HEK293 (cell line): Measurements from ENCODE around the gene NELL2.

Source experiments
- CTCF ChIA-PET: fragments of 350-600 bp; formaldehyde crosslinking; extraction: SDS; loops from one replicate; lab custom pipeline; 2021; ENCODE audit warnings: antibody characterized with exemption; lab: Yijun Ruan, JAX
- POLR2A ChIA-PET: fragments of 300-600 bp; formaldehyde crosslinking; extraction: SDS; loops from one replicate; lab custom pipeline; 2020; ENCODE audit warnings: antibody characterized with exemption, inconsistent platforms; lab: Yijun Ruan, JAX
- H3K27ac ChIP-seq: fragments of 200-500 bp; sonication (Bioruptor generic); 2 replicates; pipeline ENCODE4 v1.5.1; 2014; ENCODE audit warnings: low read depth, low read length, control low read depth, inconsistent platforms; ENCODE audit errors: extremely low read depth
- H3K36me3 ChIP-seq, 2 experiments: fragments of 200-500 bp in 1 of 2; sonication (Bioruptor generic) in 1 of 2; 1 replicate in 1 of 2; 2 replicates in 1 of 2; pipeline ENCODE4 v1.5.1; 2014 to 2017; ENCODE audit warnings: inconsistent platforms in 2 of 2, low read length in 2 of 2; ENCODE audit not compliant: control insufficient read depth in 2 of 2, insufficient read depth in 1 of 2
- H3K4me1 ChIP-seq: fragments of 200-500 bp; sonication (Bioruptor generic); 2 replicates; pipeline ENCODE4 v1.5.1; 2014; ENCODE audit warnings: mild to moderate bottlenecking, low read length, inconsistent platforms; ENCODE audit not compliant: control insufficient read depth, insufficient read depth
- H3K4me3 ChIP-seq: 2 replicates; pipeline ENCODE4 v1.5.1; 2011; ENCODE audit warnings: low read depth, mild to moderate bottlenecking, control low read depth, low read length, moderate library complexity
- H3K9me3 ChIP-seq: fragments of 200-500 bp; sonication (Bioruptor generic); 2 replicates; pipeline ENCODE4 v1.5.1; 2014; ENCODE audit warnings: low read depth, low read length, inconsistent platforms; ENCODE audit not compliant: control insufficient read depth, insufficient read depth
- KLF1 ChIP-seq: fragments of 450-650 bp; formaldehyde crosslinking; IDR thresholded peaks from 2 replicates; pipeline ENCODE4 v1.5.1; 2016; ENCODE audit warnings: missing biosample characterization, missing genetic modification characterization
- SCRT1 ChIP-seq: fragments of 450-650 bp; formaldehyde crosslinking; IDR thresholded peaks from 2 replicates; pipeline ENCODE4 v1.5.1; 2016; ENCODE audit warnings: missing biosample characterization, missing genetic modification characterization, borderline replicate concordance
- YY2 ChIP-seq: fragments of 450-650 bp; formaldehyde crosslinking; IDR thresholded peaks from 2 replicates; pipeline ENCODE4 v1.5.1; 2016; ENCODE audit warnings: missing biosample characterization, missing genetic modification characterization
- ZEB2 ChIP-seq: fragments of 450-650 bp; formaldehyde crosslinking; IDR thresholded peaks from 2 replicates; pipeline ENCODE4 v1.5.1; 2016; ENCODE audit warnings: missing biosample characterization, missing genetic modification characterization
- ZNF10 ChIP-seq: fragments of 450-650 bp; formaldehyde crosslinking; IDR thresholded peaks from 2 replicates; pipeline ENCODE4 v1.5.1; 2017; ENCODE audit warnings: missing biosample characterization, missing genetic modification characterization
- ZNF146 ChIP-seq: fragments of 450-650 bp; formaldehyde crosslinking; IDR thresholded peaks from 2 replicates; pipeline ENCODE4 v1.5.1; 2016; ENCODE audit warnings: missing biosample characterization, missing genetic modification characterization
- ZNF157 ChIP-seq: fragments of 450-650 bp; formaldehyde crosslinking; IDR thresholded peaks from 2 replicates; pipeline ENCODE4 v1.5.1; 2016; ENCODE audit warnings: missing biosample characterization, missing genetic modification characterization
- ZNF2 ChIP-seq: fragments of 450-650 bp; formaldehyde crosslinking; IDR thresholded peaks from 2 replicates; pipeline ENCODE4 v1.5.1; 2016; ENCODE audit warnings: missing biosample characterization, missing genetic modification characterization
- ZNF274 ChIP-seq, 2 experiments: fragments of 200-500 bp in 1 of 2; fragments of 450-650 bp in 1 of 2; sonication (Bioruptor generic) in 1 of 2; formaldehyde crosslinking in 1 of 2; IDR thresholded peaks; 2 replicates each; pipeline versions ENCODE4 v1.5.1 to v1.6.1; 2014 to 2016; ENCODE audit warnings: borderline replicate concordance in 1 of 2, inconsistent platforms in 1 of 2, low read length in 1 of 2, missing biosample characterization in 1 of 2, missing genetic modification characterization in 1 of 2
- ZNF324 ChIP-seq: fragments of 450-650 bp; formaldehyde crosslinking; IDR thresholded peaks from 2 replicates; pipeline ENCODE4 v1.5.1; 2016; ENCODE audit warnings: missing biosample characterization, missing genetic modification characterization
- ZNF335 ChIP-seq: fragments of 450-650 bp; formaldehyde crosslinking; conservative IDR thresholded peaks from 2 replicates; pipeline ENCODE4 v1.5.1; 2016; ENCODE audit warnings: missing biosample characterization, missing genetic modification characterization
- ZNF501 ChIP-seq: fragments of 450-650 bp; formaldehyde crosslinking; IDR thresholded peaks from 2 replicates; pipeline ENCODE4 v1.5.1; 2016; ENCODE audit warnings: missing biosample characterization, missing genetic modification characterization
- ZNF514 ChIP-seq: fragments of 450-650 bp; formaldehyde crosslinking; IDR thresholded peaks from 2 replicates; pipeline ENCODE4 v1.5.1; 2016; ENCODE audit warnings: missing biosample characterization, missing genetic modification characterization
- ZNF529 ChIP-seq: fragments of 450-650 bp; formaldehyde crosslinking; IDR thresholded peaks from 2 replicates; pipeline ENCODE4 v1.5.1; 2017; ENCODE audit warnings: missing genetic modification characterization, missing biosample characterization; ENCODE audit not compliant: insufficient replicate concordance
- ZNF530 ChIP-seq: fragments of 450-650 bp; formaldehyde crosslinking; IDR thresholded peaks from 2 replicates; pipeline ENCODE4 v1.5.1; 2016; ENCODE audit warnings: low read depth, missing biosample characterization, missing genetic modification characterization
- ZNF624 ChIP-seq: fragments of 450-650 bp; formaldehyde crosslinking; IDR thresholded peaks from 2 replicates; pipeline ENCODE4 v1.5.1; 2017; ENCODE audit warnings: missing biosample characterization, missing genetic modification characterization
- ZNF670 ChIP-seq: fragments of 450-650 bp; formaldehyde crosslinking; IDR thresholded peaks from 2 replicates; pipeline ENCODE4 v1.5.1; 2016; ENCODE audit warnings: missing biosample characterization, missing genetic modification characterization, low read depth
- ZNF768 ChIP-seq: fragments of 450-650 bp; formaldehyde crosslinking; IDR thresholded peaks from 2 replicates; pipeline ENCODE4 v1.5.1; 2018; ENCODE audit warnings: missing biosample characterization, mild to moderate bottlenecking, missing genetic modification characterization
- ZSCAN23 ChIP-seq: fragments of 450-650 bp; formaldehyde crosslinking; IDR thresholded peaks from 2 replicates; pipeline ENCODE4 v1.5.1; 2016; ENCODE audit warnings: missing biosample characterization, missing genetic modification characterization
- TF ChIP-seq, protein P1 (sequence below): fragments of 450-650 bp; formaldehyde crosslinking; IDR thresholded peaks from 2 replicates; pipeline ENCODE4 v1.5.1; 2016; ENCODE audit warnings: missing biosample characterization, missing genetic modification characterization
- TF ChIP-seq, protein P2 (sequence below): fragments of 450-650 bp; formaldehyde crosslinking; IDR thresholded peaks from 2 replicates; pipeline ENCODE4 v1.5.1; 2017; ENCODE audit warnings: missing biosample characterization, mild to moderate bottlenecking, missing genetic modification characterization, moderate library complexity
- TF ChIP-seq, protein P3 (sequence below): fragments of 450-650 bp; formaldehyde crosslinking; IDR thresholded peaks from 2 replicates; pipeline ENCODE4 v1.5.1; 2017; ENCODE audit warnings: missing biosample characterization, missing genetic modification characterization
- TF ChIP-seq, protein P4 (sequence below): fragments of 450-650 bp; formaldehyde crosslinking; optimal IDR thresholded peaks from 2 replicates; pipeline ENCODE3; 2016; ENCODE audit warnings: missing biosample characterization, mild to moderate bottlenecking, missing genetic modification characterization

Gene NELL2

DNA sequence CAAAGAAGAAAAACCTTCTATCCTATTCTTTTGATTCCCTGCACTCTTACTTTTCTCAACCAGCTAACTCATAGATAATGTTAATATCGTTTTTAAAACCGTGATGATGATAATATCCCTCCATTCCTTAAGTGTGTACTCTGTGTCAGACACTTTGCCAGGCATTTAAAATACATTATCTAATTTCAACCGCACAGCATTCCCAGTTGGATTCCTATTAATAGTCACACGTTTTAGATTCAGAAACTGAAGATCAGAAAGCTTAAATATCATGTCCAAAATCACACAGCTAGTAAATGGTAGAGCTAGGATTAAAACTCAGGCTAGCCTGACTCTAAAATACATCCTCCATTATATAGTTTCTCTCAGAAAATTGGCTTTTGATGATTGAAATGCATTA, 366.0 kb downstream of the NELL2 start:
- H3K36me3 ChIP-seq: no peaks in the 10 kb centered on the region
- ChIA-PET CTCF (interaction anchor here (0.7 to 1.1 kb wide), 2 partner anchors 39 to 439 kb away, joined by 3 read pairs; no protein-coding TSS in a partner anchor), POLR2A (no interaction called here)
- no peaks in the 10 kb centered on the region for H3K4me1 ChIP-seq
- TF ChIP-seq, protein P1, sequence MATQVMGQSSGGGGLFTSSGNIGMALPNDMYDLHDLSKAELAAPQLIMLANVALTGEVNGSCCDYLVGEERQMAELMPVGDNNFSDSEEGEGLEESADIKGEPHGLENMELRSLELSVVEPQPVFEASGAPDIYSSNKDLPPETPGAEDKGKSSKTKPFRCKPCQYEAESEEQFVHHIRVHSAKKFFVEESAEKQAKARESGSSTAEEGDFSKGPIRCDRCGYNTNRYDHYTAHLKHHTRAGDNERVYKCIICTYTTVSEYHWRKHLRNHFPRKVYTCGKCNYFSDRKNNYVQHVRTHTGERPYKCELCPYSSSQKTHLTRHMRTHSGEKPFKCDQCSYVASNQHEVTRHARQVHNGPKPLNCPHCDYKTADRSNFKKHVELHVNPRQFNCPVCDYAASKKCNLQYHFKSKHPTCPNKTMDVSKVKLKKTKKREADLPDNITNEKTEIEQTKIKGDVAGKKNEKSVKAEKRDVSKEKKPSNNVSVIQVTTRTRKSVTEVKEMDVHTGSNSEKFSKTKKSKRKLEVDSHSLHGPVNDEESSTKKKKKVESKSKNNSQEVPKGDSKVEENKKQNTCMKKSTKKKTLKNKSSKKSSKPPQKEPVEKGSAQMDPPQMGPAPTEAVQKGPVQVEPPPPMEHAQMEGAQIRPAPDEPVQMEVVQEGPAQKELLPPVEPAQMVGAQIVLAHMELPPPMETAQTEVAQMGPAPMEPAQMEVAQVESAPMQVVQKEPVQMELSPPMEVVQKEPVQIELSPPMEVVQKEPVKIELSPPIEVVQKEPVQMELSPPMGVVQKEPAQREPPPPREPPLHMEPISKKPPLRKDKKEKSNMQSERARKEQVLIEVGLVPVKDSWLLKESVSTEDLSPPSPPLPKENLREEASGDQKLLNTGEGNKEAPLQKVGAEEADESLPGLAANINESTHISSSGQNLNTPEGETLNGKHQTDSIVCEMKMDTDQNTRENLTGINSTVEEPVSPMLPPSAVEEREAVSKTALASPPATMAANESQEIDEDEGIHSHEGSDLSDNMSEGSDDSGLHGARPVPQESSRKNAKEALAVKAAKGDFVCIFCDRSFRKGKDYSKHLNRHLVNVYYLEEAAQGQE (tag by site-specific recombination): no peak
- no peak for TF ChIP-seq ZSCAN23
- TF ChIP-seq ZNF768 (tag by site-specific recombination): no peak
- no peak for TF ChIP-seq ZNF274 (IDR thresholded peaks at IDR 0.05; ENCODE audit: low read length)
- TF ChIP-seq ZNF274 (tag by site-specific recombination; IDR thresholded peaks at IDR 0.05; ENCODE audit: borderline replicate concordance): no peak
- TF ChIP-seq ZNF146 (tag by site-specific recombination): no peak
- no peak for TF ChIP-seq SCRT1 (tag by site-specific recombination)
- TF ChIP-seq, protein P2, sequence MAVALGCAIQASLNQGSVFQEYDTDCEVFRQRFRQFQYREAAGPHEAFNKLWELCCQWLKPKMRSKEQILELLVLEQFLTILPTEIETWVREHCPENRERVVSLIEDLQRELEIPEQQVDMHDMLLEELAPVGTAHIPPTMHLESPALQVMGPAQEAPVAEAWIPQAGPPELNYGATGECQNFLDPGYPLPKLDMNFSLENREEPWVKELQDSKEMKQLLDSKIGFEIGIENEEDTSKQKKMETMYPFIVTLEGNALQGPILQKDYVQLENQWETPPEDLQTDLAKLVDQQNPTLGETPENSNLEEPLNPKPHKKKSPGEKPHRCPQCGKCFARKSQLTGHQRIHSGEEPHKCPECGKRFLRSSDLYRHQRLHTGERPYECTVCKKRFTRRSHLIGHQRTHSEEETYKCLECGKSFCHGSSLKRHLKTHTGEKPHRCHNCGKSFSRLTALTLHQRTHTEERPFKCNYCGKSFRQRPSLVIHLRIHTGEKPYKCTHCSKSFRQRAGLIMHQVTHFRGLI (tag by site-specific recombination): no peak
- no peak for TF ChIP-seq ZNF157 (tag by site-specific recombination)
- TF ChIP-seq ZNF2 (tag by site-specific recombination): no peak
- TF ChIP-seq, protein P3, sequence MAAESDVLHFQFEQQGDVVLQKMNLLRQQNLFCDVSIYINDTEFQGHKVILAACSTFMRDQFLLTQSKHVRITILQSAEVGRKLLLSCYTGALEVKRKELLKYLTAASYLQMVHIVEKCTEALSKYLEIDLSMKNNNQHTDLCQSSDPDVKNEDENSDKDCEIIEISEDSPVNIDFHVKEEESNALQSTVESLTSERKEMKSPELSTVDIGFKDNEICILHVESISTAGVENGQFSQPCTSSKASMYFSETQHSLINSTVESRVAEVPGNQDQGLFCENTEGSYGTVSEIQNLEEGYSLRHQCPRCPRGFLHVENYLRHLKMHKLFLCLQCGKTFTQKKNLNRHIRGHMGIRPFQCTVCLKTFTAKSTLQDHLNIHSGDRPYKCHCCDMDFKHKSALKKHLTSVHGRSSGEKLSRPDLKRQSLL: no peak
- no peak for TF ChIP-seq ZNF335 (tag by site-specific recombination)
- TF ChIP-seq ZNF501 (tag by site-specific recombination): no peak
- TF ChIP-seq ZEB2 (tag by site-specific recombination): no peak
- no peak for TF ChIP-seq ZNF670 (tag by site-specific recombination)
- no peak for TF ChIP-seq YY2
- TF ChIP-seq ZNF624 (tag by site-specific recombination): no peak
- TF ChIP-seq KLF1 (tag by site-specific recombination): no peak
- no peaks in the 10 kb centered on the region for H3K9me3 ChIP-seq
- H3K4me3 ChIP-seq: no peak overlapping the region
- H3K27ac ChIP-seq: no peak overlapping the region

DNA sequence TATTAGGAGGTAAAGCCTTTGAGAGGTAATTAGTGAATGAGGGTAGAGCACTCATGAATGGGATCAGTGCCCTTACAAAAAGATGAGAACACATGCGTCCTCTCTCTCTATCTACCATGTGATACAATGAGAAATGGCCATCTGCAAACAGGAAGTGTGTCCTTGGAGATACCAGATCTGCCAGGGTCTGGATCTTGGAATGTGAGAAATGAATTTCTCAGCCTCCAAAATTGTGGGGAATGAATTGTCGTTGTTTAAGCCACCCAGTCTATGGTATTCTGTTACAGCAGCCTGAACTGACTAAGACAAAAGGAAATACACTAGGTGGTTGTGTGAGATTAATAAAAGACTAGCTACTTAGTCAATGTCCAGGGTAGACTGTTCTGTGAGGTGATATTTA, 366.6 kb downstream of the NELL2 start:
- ChIA-PET CTCF (no interaction called here), POLR2A (no interaction called here)
- no peak for TF ChIP-seq ZNF324 (tag by site-specific recombination)
- TF ChIP-seq ZNF529 (tag by site-specific recombination): no peak
- no peak for TF ChIP-seq ZNF10 (tag by site-specific recombination)
- no peak for TF ChIP-seq ZNF514 (tag by site-specific recombination)
- TF ChIP-seq ZNF530 (tag by site-specific recombination): no peak
- no peak for TF ChIP-seq KLF1 (tag by site-specific recombination)
- TF ChIP-seq, protein P4, sequence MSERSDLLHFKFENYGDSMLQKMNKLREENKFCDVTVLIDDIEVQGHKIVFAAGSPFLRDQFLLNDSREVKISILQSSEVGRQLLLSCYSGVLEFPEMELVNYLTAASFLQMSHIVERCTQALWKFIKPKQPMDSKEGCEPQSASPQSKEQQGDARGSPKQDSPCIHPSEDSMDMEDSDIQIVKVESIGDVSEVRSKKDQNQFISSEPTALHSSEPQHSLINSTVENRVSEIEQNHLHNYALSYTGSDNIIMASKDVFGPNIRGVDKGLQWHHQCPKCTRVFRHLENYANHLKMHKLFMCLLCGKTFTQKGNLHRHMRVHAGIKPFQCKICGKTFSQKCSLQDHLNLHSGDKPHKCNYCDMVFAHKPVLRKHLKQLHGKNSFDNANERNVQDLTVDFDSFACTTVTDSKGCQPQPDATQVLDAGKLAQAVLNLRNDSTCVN (tag by site-specific recombination): no peak
- no peak for TF ChIP-seq ZNF274 (IDR thresholded peaks at IDR 0.05; ENCODE audit: low read length)
- TF ChIP-seq ZNF274 (tag by site-specific recombination; IDR thresholded peaks at IDR 0.05; ENCODE audit: borderline replicate concordance): no peak
- H3K4me1 ChIP-seq: no peaks in the 10 kb centered on the region
- no peaks in the 10 kb centered on the region for H3K9me3 ChIP-seq
- H3K36me3 ChIP-seq: no peaks in the 10 kb centered on the region
- H3K4me3 ChIP-seq: no peak overlapping the region
- no peak overlapping the region for H3K27ac ChIP-seq
